Chondrocyte (in vitro differentiated cells): ENCODE data around the gene THSD7B. TPM values are rescaled to one million over a fixed set of nuclear protein-coding genes. Genes with fewer than 3 reads are reported as not detected.

Source experiments
- DNase-seq: peaks from one replicate; pipeline ENCODE4 v3.0.0; 2021; ENCODE audit warnings: mixed read lengths, low spot score
- H3K27ac Mint-ChIP-seq: one replicate; pipeline ENCODE4 v1.8.0; 2021; ENCODE audit warnings: mild to moderate bottlenecking, moderate library complexity, mixed read lengths; ENCODE audit not compliant: unreplicated experiment
- H3K27me3 Mint-ChIP-seq: 2 replicates; pipeline ENCODE4 v1.8.0; 2021; ENCODE audit warnings: low read depth, mixed read lengths
- H3K36me3 Mint-ChIP-seq: 2 replicates; pipeline ENCODE4 v1.8.0; 2021; ENCODE audit warnings: low read depth, mixed read lengths
- H3K4me1 Mint-ChIP-seq: 2 replicates; pipeline ENCODE4 v1.8.0; 2021; ENCODE audit warnings: low read depth, mild to moderate bottlenecking, mixed read lengths
- H3K4me3 Mint-ChIP-seq: one replicate; pipeline ENCODE4 v1.8.0; 2021; ENCODE audit warnings: mild to moderate bottlenecking, moderate library complexity, mixed read lengths; ENCODE audit not compliant: unreplicated experiment
- H3K9me3 Mint-ChIP-seq: 2 replicates; pipeline ENCODE4 v1.8.0; 2021; ENCODE audit warnings: low read depth, mixed read lengths
- total RNA-seq: library from RNA; stranded (reverse); gene quantifications from 3 replicates; pipeline ENCODE4 v1.2.1, GENCODE V29; 2021
- TF ChIP-seq, protein P1 (sequence below): fragments of 200-600 bp; sonication (generic); IDR thresholded peaks from 2 replicates; pipeline ENCODE4 v1.5.0; 2021; ENCODE audit warnings: antibody characterized with exemption, mild to moderate bottlenecking, moderate library complexity

THSD7B gene
- total RNA-seq, 1 donor from 2014 or later, result not detected

DNA sequence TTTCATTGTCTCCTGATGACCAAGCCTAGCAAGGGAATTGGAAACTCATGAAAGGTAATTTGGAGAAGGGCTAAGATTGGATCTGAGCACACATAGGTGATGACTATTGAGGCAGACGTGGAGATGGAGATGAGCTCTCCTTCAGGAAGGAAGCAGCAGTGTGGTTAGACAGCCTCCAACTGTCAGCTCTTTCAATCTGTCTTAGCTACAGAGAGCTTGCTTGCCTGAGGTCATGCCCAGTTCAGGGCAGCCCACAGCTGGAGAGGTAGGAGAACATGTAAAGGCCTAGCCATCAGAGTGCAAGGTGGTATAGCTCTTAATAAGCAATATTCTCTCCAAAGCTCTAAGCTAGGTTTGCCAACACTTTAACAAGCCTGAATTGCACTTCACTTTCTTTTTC lies 79.2 kb downstream of the THSD7B start:
- Mint-ChIP-seq H3K27me3 (peaks cover 4% of the 10 kb centered on the region), H3K36me3 (no peaks in the 10 kb centered on the region), H3K9me3 (no peaks in the 10 kb centered on the region), H3K4me3 (no peak overlapping the region), H3K27ac (no peak overlapping the region), H3K4me1 (no peaks in the 10 kb centered on the region)
- DNase-seq, result no peak
- TF ChIP-seq, protein P1, sequence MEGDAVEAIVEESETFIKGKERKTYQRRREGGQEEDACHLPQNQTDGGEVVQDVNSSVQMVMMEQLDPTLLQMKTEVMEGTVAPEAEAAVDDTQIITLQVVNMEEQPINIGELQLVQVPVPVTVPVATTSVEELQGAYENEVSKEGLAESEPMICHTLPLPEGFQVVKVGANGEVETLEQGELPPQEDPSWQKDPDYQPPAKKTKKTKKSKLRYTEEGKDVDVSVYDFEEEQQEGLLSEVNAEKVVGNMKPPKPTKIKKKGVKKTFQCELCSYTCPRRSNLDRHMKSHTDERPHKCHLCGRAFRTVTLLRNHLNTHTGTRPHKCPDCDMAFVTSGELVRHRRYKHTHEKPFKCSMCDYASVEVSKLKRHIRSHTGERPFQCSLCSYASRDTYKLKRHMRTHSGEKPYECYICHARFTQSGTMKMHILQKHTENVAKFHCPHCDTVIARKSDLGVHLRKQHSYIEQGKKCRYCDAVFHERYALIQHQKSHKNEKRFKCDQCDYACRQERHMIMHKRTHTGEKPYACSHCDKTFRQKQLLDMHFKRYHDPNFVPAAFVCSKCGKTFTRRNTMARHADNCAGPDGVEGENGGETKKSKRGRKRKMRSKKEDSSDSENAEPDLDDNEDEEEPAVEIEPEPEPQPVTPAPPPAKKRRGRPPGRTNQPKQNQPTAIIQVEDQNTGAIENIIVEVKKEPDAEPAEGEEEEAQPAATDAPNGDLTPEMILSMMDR, result no peak

DNA sequence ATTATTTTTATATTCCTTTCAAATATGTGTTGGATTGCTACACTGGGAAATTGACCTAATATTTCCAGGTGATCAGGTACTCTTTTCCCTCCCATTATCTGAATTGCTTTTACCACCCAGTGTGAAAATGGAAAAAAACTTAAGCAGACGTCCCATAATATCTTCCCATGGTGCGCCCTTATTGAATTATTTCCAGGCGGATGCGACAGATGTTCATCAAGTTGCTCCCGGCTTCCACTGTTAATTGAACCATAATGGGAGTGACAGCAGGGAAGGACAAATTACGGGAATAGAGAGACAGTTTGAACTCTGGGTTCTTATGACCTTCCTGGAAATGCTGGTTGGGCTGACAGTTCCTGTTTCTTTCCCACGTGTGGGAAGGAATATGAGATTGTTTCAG lies 93.3 kb downstream of the THSD7B start:
- DNase-seq, result no peak
- H3K9me3 Mint-ChIP-seq, result peaks cover 16% of the 10 kb centered on the region
- H3K27ac Mint-ChIP-seq, result no peak overlapping the region
- no peaks in the 10 kb centered on the region for H3K4me1 Mint-ChIP-seq
- H3K4me3 Mint-ChIP-seq, result no peak overlapping the region
- TF ChIP-seq, protein P1, result no peak
- H3K27me3 Mint-ChIP-seq, result peaks cover 2% of the 10 kb centered on the region
- no peaks in the 10 kb centered on the region for H3K36me3 Mint-ChIP-seq

DNA sequence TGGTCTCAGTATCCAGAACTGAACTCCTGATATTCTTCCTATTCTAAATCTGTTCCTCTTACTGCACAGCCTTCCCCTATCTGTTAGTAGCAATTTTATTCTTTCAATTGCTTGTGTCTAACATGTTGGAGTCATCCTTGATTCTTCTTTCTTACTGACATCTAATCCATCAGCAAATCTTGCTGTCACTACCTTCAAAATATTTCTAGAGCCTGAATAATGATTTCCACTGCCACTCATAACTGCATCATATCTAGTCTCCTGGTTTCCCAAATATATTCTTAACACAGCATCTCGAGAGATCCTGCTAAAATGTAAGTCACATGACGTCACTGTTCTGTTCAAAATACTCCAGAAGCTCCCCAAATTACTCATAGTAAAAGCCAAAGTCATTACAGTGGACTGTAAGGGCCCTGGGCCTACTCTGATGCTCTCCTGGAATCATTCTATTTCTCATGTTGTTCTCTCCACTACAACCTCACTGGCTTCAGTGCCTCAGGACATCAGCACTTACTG lies 95.2 kb downstream of the THSD7B start:
- Mint-ChIP-seq H3K27me3 (peaks cover 2% of the 10 kb centered on the region), H3K4me1 (no peaks in the 10 kb centered on the region)
- DNase-seq, result no peak

DNA sequence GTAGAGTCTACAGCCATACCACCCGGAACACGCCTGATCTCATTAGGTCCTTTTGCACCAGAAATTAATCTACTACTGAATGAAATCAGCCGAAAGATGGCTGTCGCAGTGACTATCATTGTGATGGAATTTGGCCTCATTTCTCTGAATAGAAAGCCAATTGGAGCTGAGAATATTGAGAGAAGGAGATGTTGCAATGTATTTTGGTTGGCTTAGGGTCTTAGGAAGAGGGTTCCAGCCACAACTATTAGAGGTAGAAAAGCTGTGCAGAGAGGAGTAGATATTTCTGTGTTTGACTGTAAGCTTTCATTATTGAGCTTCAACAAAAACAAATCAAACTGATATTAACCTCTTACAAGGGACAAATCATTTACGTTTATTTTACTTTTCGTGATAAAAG lies 98.1 kb downstream of the THSD7B start:
- Mint-ChIP-seq H3K4me1 (no peaks in the 10 kb centered on the region), H3K9me3 (peaks cover 10% of the 10 kb centered on the region), H3K4me3 (no peak overlapping the region), H3K27ac (no peak overlapping the region), H3K36me3 (no peaks in the 10 kb centered on the region), H3K27me3 (peaks cover 2% of the 10 kb centered on the region)
- no peak for DNase-seq
- TF ChIP-seq, protein P1, result no peak

More for the DNA sequence above, 95.2 kb downstream of the THSD7B start:
- Mint-ChIP-seq H3K27ac (no peak overlapping the region), H3K4me3 (no peak overlapping the region), H3K9me3 (peaks cover 13% of the 10 kb centered on the region), H3K36me3 (no peaks in the 10 kb centered on the region)
- TF ChIP-seq, protein P1, result no peak

DNA sequence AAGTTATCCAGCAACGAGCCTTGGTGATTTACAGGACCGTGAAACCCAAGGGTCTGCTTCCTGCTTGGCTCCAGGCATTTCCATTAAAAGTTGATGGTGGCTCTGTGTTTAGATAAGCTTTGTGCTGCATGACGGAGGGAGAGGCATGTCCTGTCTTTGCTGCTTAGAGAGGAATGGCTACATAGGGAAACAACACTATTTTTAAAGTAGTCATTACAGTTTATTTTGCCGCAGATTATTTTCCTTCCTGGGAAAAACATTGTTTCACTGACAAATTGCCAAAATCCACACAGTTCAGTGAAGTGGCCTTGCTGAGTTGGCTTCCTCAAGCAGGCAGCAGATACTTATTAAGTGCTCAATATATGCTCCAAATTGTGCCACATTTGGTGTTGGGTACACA lies 98.5 kb downstream of the THSD7B start:
- Mint-ChIP-seq H3K27me3 (peaks cover 2% of the 10 kb centered on the region), H3K9me3 (peaks cover 10% of the 10 kb centered on the region), H3K4me1 (no peaks in the 10 kb centered on the region), H3K4me3 (no peak overlapping the region), H3K36me3 (no peaks in the 10 kb centered on the region), H3K27ac (no peak overlapping the region)
- TF ChIP-seq, protein P1, result no peak
- no peak for DNase-seq
